ENCODE data around the gene MFNG. TPM values are rescaled to one million over a fixed set of nuclear protein-coding genes. Genes with fewer than 3 reads are reported as not detected.

The MFNG gene
- total and polyA plus RNA-seq, 2 donors: 6.7 to 24.8 TPM

- Histone ChIP-seq H3K4me1 (ENCODE audit: insufficient read depth) (no peaks in the 10 kb centered on the region), H3K27ac (ENCODE audit: low read depth) (no peak overlapping the region), H3K36me3 (ENCODE audit: insufficient read depth) (peaks cover 1% of the 10 kb centered on the region), H3K4me3 (ENCODE audit: low read depth, low read length) (no peak overlapping the region)
- WGBS: 93% methylated on average over 4 of the region's 4 CpGs
- no peak for DNase-seq (ENCODE audit: extremely low spot score)
Measured at GRCh38 chr22:37505565-37505964, 19.4 kb upstream of the MFNG start.

DNA sequence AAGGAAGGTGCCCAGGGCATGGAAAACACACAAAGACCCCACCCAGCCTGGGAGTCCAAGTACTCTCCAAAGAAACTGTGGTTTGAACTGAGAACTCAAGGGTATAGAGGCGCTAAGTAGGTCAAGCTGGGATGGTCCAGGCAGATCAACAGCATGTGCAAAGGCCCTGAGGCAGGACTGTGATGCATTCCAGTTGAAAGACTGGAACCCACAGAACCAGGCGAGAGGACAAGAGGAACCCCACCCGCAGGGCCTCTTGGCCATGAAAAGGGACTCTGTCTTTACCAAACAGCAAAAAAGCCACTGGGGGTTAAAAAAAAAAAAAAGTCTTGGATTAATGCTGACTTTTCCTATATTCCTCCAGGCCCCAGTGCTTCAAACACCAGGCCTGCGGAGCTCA lies 18.8 kb upstream of the MFNG start:
- Histone ChIP-seq H3K4me1 (ENCODE audit: insufficient read depth) (no peaks in the 10 kb centered on the region), H3K4me3 (ENCODE audit: low read depth, low read length) (no peak overlapping the region), H3K27ac (ENCODE audit: low read depth) (no peak overlapping the region), H3K36me3 (ENCODE audit: insufficient read depth) (peaks cover 1% of the 10 kb centered on the region)
- no peak for DNase-seq (ENCODE audit: extremely low spot score)
- 95% methylated on average over 4 of the region's 4 CpGs for WGBS

DNA sequence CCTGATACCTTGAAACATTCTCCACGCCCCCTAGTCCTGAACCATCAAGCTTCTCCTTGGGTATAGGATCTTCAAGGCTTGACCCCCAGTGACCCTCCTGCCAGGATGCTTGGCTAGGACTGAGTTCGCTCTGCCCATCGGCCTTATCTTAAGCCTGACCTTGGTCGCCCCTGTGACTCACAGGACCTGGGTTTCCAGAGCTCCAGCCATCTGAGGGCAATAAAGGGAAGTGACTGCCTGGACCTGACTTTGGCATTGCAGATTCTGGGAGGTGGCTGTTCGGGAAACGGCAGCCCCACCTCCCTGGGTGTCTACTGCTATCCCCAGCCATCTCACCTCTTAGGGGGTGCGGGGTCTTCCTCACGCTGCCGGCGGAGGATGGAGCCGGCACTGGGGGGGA lies 17.7 kb upstream of the MFNG start:
- Histone ChIP-seq H3K36me3 (ENCODE audit: insufficient read depth) (peaks cover 1% of the 10 kb centered on the region), H3K4me3 (ENCODE audit: low read depth, low read length) (no peak overlapping the region)

GRCh38 chr22:37503183-37503683 lies 17.0 kb upstream of the MFNG start:
- no peak overlapping the region for H3K4me3 ChIP-seq (ENCODE audit: low read depth, low read length)
- 93% methylated on average over 3 of the region's 3 CpGs for WGBS
- H3K4me1 ChIP-seq (ENCODE audit: insufficient read depth): no peaks in the 10 kb centered on the region
- peak overlapping the region; percentile 3 for H3K27ac ChIP-seq (ENCODE audit: low read depth)
- H3K36me3 ChIP-seq (ENCODE audit: insufficient read depth): peaks cover 1% of the 10 kb centered on the region
- no peak for DNase-seq (ENCODE audit: extremely low spot score)

More for the DNA sequence above, 17.7 kb upstream of the MFNG start:
- no peak for DNase-seq (ENCODE audit: extremely low spot score)
- 72% methylated on average over 11 of the region's 11 CpGs for WGBS
- H3K27ac ChIP-seq (ENCODE audit: low read depth): no peak overlapping the region
- H3K4me1 ChIP-seq (ENCODE audit: insufficient read depth): no peaks in the 10 kb centered on the region

- peak overlapping the region; percentile 3 for H3K27ac ChIP-seq (ENCODE audit: low read depth)
- H3K36me3 ChIP-seq (ENCODE audit: insufficient read depth): peaks cover 1% of the 10 kb centered on the region
- peak; percentile 51 for DNase-seq (ENCODE audit: extremely low spot score)
- WGBS: 80% methylated on average over 16 of the region's 16 CpGs
- no peaks in the 10 kb centered on the region for H3K4me1 ChIP-seq (ENCODE audit: insufficient read depth)
- no peak overlapping the region for H3K4me3 ChIP-seq (ENCODE audit: low read depth, low read length)
Measured at GRCh38 chr22:37502342-37503182, 16.4 kb upstream of the MFNG start.

DNA sequence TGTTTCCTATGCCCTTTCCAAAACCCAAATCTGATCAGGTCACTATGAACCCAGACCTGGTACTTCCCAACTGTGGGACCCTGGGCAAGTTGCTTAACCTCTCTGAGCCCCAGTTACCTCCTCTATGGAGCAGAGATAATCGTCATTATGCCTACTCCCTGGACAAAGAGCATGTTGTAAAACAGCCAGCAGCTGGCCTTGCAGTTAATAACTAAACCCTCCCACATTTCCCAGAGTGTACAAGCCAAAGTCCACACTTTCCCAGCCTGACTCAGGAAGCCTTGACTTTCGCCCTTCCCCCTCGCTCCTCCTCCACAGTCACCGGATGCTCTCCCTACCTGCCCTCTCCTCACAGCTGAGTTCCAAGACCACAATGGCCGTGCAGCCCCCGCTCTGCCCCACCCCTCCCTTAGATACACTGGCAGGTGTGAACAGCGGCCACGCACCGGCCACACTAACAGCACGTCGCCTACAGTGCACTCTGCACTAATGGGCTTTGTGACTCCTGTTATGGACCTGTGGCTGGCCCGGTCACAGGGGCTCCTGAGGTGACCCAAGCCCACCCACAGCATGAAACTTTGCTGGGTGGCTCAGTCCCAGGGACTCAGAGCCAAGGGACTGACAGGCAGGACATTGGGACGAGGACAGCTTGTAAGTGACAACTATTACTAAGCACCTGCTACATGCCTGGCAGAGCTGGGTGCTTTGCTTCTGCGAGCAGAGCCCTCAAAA lies 15.6 kb upstream of the MFNG start:
- Histone ChIP-seq H3K4me1 (ENCODE audit: insufficient read depth) (no peaks in the 10 kb centered on the region), H3K27ac (ENCODE audit: low read depth) (no peak overlapping the region), H3K36me3 (ENCODE audit: insufficient read depth) (peaks cover 1% of the 10 kb centered on the region), H3K4me3 (ENCODE audit: low read depth, low read length) (no peak overlapping the region)
- DNase-seq (ENCODE audit: extremely low spot score): peak; percentile 58
- WGBS: 50% methylated on average over 14 of the region's 14 CpGs

GRCh38 chr22:37500745-37501609 lies 14.8 kb upstream of the MFNG start:
- Histone ChIP-seq H3K27ac (ENCODE audit: low read depth) (no peak overlapping the region), H3K36me3 (ENCODE audit: insufficient read depth) (no peaks in the 10 kb centered on the region), H3K4me1 (ENCODE audit: insufficient read depth) (no peaks in the 10 kb centered on the region), H3K4me3 (ENCODE audit: low read depth, low read length) (no peak overlapping the region)
- DNase-seq (ENCODE audit: extremely low spot score): no peak
- WGBS: 53% methylated on average over 24 of the region's 24 CpGs

- no peaks in the 10 kb centered on the region for H3K36me3 ChIP-seq (ENCODE audit: insufficient read depth)
- no peaks in the 10 kb centered on the region for H3K4me1 ChIP-seq (ENCODE audit: insufficient read depth)
- H3K4me3 ChIP-seq (ENCODE audit: low read depth, low read length): no peak overlapping the region
- DNase-seq (ENCODE audit: extremely low spot score): no peak
- WGBS: 90% methylated on average over 13 of the region's 13 CpGs
- no peak overlapping the region for H3K27ac ChIP-seq (ENCODE audit: low read depth)
Measured at GRCh38 chr22:37499789-37500540, 13.8 kb upstream of the MFNG start.

- Histone ChIP-seq H3K27ac (ENCODE audit: low read depth) (no peak overlapping the region), H3K36me3 (ENCODE audit: insufficient read depth) (no peaks in the 10 kb centered on the region), H3K4me1 (ENCODE audit: insufficient read depth) (no peaks in the 10 kb centered on the region), H3K4me3 (ENCODE audit: low read depth, low read length) (no peak overlapping the region)
- WGBS: 72% methylated on average over 12 of the region's 12 CpGs
- no peak for DNase-seq (ENCODE audit: extremely low spot score)
Measured at GRCh38 chr22:37499027-37499707, 13.0 kb upstream of the MFNG start.

GRCh38 chr22:37498289-37498909 lies 12.2 kb upstream of the MFNG start:
- no peak for DNase-seq (ENCODE audit: extremely low spot score)
- H3K4me1 ChIP-seq (ENCODE audit: insufficient read depth): no peaks in the 10 kb centered on the region
- 63% methylated on average over 15 of the region's 15 CpGs for WGBS
- no peaks in the 10 kb centered on the region for H3K36me3 ChIP-seq (ENCODE audit: insufficient read depth)
- no peak overlapping the region for H3K4me3 ChIP-seq (ENCODE audit: low read depth, low read length)
- H3K27ac ChIP-seq (ENCODE audit: low read depth): no peak overlapping the region

GRCh38 chr22:37497062-37497599 lies 10.9 kb upstream of the MFNG start:
- H3K4me1 ChIP-seq (ENCODE audit: insufficient read depth): no peaks in the 10 kb centered on the region
- no peak overlapping the region for H3K27ac ChIP-seq (ENCODE audit: low read depth)
- WGBS: 88% methylated on average over 12 of the region's 12 CpGs
- no peak overlapping the region for H3K4me3 ChIP-seq (ENCODE audit: low read depth, low read length)
- no peaks in the 10 kb centered on the region for H3K36me3 ChIP-seq (ENCODE audit: insufficient read depth)
- no peak for DNase-seq (ENCODE audit: extremely low spot score)

DNA sequence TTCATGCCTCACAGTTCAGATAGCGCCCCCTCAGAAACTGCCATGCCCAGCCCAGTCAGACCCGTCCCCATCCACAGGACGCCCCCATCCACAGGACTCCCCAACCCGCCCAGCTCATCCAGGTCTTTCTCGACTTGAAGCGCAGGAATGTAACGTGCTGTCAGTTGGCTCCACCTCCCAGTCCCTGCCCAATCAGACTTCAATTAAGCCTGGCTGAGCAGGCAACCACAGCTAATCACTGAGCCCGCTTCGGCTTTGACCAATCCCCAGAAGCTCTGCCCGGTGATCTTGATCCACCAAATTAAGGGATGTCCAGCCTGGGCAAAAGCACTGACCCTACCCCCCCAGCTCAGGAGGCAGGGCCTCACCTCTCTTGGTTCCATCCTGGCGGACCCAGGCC lies 10.5 kb upstream of the MFNG start:
- no peak overlapping the region for H3K4me3 ChIP-seq (ENCODE audit: low read depth, low read length)
- H3K27ac ChIP-seq (ENCODE audit: low read depth): no peak overlapping the region
- no peaks in the 10 kb centered on the region for H3K4me1 ChIP-seq (ENCODE audit: insufficient read depth)
- no peak for DNase-seq (ENCODE audit: extremely low spot score)
- WGBS: 85% methylated on average over 11 of the region's 11 CpGs
- H3K36me3 ChIP-seq (ENCODE audit: insufficient read depth): no peaks in the 10 kb centered on the region

Data from urinary bladder (tissue), 4 donors.